SW480 (cell line): ENCODE data around the gene TMTC4.
"Not testable (repeated sequence)": the region's sequence is repeated elsewhere in the genome, so short reads cannot be mapped to it uniquely, and the experiment has no call there.

ENCODE experiments used
- DNase-seq: peaks from one replicate; pipeline ENCODE4 v3.0.0-alpha.2; 2016; ENCODE audit warnings: low spot score

Gene TMTC4, protein sequence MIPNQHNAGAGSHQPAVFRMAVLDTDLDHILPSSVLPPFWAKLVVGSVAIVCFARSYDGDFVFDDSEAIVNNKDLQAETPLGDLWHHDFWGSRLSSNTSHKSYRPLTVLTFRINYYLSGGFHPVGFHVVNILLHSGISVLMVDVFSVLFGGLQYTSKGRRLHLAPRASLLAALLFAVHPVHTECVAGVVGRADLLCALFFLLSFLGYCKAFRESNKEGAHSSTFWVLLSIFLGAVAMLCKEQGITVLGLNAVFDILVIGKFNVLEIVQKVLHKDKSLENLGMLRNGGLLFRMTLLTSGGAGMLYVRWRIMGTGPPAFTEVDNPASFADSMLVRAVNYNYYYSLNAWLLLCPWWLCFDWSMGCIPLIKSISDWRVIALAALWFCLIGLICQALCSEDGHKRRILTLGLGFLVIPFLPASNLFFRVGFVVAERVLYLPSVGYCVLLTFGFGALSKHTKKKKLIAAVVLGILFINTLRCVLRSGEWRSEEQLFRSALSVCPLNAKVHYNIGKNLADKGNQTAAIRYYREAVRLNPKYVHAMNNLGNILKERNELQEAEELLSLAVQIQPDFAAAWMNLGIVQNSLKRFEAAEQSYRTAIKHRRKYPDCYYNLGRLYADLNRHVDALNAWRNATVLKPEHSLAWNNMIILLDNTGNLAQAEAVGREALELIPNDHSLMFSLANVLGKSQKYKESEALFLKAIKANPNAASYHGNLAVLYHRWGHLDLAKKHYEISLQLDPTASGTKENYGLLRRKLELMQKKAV

DNA sequence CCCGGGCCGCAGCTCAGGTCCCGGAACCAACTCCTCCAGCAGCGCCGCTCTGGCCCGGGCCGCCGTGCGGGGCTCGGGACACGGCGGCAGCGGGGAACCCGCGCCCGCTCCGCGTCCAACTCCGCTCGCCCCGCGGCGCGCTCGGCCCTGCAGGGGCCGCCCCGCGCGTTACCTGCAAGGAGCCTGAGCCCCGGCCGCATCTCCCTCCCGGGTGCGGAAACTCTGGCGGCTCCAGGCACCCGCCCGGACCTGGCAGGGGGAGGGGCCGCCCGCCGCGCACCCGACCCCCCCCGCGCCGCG lies at the start of gene TMTC4:
Gene TMTC4, minus strand, starts transcription at position 224 of the 300 bp plus-strand sequence. CDS start 4,433 bp downstream, outside the sequence.
- DNase-seq, result no peak

DNA sequence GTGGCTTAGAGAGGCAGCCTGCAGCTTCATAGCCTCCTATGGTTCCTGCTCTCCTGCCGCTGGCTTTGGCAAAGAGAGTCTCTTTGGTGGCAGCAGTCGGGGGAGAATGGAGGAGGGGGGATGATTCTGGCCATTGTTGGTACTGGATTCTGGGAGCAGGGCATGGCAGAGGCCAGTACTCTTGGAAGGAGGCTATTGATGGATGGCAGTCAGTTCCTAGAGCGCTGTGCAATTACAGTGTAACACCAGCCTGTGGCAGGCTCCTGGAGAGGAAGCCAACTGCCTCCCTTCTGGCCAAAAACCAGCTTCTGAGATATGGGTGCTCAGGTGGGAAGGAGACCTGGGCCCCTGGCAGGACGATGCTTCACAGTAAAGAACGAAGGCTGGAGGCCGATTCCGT lies 47.9 kb upstream of the TMTC4 start:
- DNase-seq, result no peak

DNA sequence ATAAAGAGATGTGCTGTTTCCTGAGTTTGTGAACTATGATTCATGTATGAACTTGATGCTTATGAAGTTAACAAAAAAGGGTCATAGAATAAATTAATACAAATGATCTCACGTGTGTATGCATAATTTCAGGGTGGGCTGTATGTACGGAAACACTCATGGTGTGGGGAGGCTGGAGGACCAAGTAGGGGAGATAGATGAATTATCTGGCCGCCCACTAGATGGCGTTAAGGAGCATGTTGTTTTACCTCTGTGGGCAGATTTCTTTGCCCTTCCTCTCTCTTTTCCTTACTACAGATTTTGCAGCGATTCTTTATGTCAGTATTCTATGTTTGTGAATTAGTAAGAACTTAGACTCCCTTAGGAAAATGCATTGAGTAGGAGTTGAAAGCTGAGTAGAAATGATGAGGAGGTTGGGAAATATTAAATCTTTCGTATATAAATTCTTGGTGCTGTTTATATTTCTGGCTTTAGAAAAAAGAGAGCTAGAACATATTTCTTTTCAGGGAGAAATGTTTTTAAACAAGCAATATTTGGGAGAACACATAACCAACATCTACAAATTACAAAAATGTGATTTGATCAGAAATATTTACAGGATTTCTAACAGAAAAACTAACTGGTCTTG lies 47.4 kb upstream of the TMTC4 start:
- DNase-seq, result peak; percentile 36

DNA sequence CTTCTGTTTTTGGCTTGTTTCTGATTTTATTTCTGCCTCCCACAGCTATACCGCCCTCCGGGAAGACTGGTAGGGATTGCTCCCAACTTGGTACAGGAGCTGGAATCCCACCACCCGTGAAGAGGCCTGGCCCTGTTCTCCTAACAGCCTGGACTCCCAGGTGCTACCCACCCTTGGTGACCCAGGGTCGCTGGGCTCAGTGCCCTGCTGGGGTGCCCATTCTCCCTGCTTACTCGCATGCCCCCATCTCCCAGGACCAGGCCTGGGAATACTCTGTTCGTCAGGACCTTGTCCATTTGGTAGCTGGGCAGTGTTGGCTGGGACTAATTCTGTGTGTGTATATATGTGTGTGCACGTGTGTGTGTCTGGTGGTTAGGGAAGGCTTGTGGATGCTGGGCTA lies 41.0 kb upstream of the TMTC4 start:
- no peak for DNase-seq

DNA sequence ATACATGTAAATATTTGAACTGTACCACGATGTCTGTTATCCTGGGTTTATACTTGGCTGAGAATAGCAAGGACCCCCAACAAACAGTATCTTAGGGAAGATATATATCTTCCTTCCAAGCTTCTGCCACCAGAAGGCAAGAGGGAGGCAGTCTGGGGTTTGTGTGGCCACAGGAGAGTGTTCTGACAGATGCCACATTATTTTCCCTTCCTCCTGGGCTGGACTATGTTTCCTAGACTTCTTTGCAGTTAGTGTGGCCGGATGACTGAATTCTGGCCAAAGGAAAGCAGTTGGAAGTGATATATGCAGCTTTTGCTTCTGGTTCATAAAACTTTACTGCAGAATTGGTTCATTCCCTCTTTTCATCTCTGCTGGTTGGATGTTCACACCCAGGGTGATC lies 39.9 kb upstream of the TMTC4 start:
- no peak for DNase-seq

DNA sequence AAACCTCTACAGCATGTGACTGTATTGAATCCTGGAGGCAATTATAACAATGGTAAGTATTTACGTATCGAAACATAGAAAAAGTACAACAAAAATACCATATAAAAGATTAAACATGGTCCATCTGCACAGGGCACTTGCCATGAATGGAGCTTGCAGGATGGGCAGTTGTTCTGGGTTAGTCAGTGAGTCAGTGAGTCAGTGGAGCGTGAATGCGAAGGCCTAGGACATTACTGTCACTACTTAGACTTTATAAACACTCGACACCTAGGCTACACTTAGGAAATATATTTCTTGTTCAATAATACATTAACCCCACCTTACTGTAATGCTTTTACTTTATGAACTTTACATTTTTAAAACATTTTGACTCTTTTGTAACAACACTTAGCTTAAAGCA lies 35.6 kb upstream of the TMTC4 start:
- no peak for DNase-seq

DNA sequence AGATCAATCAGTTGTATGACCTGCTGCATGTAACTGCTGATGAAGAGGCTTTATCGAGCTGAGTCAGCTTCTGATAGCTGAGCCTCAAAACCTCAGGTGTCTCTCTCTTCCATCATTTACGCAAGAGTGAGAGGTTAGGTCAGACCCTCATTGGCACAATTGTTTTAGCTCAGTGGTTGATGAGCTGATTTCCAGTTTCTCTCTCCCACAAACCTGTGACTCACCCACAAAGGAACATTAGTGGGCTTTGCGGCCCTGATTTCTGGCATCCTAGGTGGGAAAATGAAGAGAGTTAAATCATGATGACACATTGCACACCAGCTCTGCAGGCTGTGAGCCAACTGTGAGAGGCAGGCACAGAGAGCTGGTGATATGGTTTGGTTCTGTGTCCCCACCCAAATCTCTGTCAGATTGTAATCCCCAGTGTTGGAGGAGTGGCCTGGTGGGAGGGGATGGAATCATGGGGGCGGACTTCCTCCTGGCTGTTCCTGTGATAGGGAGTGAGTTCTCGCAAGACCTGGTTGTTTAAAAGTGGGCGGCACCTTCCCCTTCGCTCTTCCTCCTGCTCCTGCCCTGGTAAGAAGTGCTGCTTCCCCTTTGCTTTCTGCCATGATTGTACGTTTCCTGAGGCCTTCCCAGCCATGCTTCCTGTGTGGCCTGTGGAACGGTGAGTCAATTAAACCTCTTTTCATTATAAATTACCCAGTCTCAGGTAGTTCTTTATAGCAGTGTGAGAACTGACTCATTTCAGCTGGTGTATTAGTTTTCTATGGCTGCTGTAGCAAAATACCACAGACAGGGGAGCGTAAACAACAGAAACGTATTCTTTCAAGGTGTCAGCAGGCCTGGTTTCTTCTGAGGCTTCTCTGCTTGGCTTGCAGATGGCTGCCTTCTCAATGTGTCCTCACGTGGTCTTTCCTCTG lies 33.5 kb upstream of the TMTC4 start:
- peak; percentile 14 for DNase-seq

DNA sequence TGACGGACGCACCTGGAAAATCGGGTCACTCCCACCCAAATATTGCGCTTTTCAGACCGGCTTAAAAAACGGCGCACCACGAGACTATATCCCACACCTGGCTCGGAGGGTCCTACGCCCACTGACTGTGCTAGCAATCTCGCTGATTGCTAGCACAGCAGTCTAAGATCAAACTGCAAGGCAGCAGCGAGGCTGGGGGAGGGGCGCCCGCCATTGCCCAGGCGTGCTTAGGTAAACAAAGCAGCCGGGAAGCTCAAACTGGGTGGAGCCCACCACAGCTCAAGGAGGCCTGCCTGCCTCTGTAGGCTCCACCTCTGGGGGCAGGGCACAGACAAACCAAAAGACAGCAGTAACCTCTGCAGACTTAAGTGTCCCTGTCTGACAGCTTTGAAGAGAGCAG lies 23.7 kb upstream of the TMTC4 start:
- not testable (repeated sequence) for DNase-seq

DNA sequence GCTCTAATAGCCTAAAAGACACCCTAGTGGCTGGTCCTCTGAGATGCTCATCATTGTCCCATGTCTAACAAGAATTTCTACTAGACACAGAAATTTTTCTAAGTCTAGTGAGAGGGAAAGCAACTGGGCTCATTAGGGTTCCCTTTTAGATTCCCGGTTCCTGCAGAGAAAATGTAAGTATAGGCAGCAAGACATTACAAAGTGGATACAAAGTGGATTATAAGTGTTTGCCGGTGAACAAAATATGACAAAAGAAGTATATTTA lies 20.8 kb upstream of the TMTC4 start:
- no peak for DNase-seq

DNA sequence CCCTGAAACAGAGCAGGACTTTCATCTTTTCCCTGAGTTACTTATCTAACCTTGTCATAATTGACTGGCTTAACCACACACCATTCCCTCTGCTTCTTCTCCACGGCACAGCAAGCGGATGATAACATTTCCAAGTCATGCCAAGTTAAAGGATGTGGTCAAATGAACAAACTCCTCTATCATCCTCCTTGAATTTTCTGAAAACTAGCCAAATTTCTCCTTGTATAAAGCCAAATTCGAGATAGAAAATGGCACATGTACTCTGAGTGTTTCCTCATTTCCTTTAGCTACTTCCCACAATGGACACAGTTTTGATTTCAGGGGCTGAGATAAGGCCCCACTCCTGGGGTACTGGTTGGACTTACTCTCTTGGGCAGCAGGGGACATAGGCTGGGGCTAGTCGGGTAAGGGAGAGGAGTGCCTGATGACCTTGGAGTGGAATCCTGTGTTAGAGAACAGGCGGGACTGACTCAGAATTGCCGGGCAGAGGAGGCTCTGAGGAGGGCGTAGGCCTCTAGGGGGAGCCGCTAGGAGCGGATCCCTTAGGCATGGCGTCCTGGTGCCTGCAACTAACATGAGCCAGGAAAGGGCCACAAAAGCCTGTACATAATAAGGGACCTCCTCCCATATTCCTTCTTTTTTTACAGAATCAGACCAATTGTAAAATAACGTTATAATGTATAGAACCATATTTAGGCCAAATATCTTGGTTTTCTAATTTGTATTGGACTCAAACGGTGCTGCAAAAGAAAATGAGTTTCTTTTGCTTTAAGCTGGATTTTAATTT lies 20.3 kb upstream of the TMTC4 start:
- peak; percentile 36 for DNase-seq

DNA sequence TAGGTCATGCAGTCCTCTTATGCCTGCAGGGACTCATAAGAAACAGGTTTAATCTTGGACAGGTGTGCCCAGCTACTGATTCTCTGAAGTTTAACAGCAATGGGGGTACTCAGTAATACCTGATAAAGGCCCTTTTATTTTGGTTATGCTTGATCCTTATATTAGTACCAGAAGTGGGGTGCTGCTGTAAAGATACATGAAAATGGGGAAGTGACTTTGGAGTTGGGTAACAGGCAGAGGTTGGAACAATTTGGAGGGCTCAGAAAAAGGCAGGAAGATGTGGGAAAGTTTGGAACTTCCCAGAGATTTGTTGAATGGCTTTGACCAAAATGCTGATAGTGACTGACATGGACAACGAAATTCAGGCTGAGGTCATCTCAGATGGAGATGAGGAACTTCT lies 14.6 kb upstream of the TMTC4 start:
- no peak for DNase-seq

DNA sequence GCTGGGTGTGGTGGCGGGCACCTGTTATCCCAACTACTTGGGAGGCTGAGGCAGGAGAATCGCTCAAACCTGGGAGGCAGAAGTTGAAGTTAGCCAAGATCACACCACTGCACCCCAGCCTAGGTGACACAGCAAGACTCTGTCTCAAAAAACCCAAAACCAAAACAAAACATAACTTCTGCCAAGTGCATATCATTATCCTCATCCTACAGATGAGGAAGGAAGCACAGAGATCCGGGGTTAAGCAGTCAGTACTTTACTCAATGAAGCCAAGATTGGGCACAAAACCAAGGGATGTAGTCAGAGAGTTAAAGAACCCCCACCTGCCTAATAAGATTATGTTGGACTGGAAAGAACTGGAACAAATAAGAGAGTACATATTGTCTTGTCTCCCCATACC lies 5.5 kb upstream of the TMTC4 start:
- DNase-seq, result no peak

DNA sequence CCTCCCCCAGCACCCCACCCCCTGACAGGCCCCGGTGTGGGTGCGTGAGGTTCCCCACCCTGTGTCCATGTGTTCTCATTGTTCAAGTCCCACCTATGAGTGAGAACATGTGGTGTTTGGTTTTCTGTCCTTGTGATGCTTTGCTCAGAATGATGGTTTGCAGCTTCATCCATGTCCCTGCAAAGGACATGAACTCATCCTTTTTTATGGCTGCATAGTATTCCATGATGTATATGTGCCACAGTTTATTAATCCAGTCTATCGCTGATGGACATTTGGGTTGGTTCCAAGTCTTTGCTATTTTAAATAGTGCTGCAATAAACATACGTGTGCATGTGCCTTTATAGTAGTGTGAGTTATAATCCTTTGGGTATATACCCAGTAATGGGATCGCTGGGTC lies 2.5 kb upstream of the TMTC4 start:
- not testable (repeated sequence) for DNase-seq

DNA sequence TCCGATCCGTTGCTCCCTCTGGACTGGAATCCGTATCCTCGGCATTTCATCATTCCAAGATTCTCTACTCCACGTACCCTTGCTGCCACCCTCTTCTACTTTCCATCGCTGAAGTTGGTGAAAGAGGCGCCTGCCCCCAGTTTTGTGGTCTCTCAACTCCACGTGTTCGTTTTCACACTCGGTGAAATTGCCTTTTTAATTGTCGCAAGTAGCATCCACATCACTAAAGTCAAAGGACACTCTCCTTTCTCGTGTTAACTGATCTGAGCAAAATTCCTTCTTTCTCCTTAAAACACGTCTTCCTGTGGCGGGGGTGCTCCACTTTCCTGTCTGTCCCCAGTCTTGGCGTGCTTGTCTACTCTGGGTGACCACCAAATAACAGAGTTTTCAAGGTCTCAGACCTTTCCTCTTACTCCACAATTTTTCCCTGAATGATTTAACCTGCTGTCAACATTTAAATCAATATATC lies 1.1 kb upstream of the TMTC4 start:
- DNase-seq, result no peak

DNA sequence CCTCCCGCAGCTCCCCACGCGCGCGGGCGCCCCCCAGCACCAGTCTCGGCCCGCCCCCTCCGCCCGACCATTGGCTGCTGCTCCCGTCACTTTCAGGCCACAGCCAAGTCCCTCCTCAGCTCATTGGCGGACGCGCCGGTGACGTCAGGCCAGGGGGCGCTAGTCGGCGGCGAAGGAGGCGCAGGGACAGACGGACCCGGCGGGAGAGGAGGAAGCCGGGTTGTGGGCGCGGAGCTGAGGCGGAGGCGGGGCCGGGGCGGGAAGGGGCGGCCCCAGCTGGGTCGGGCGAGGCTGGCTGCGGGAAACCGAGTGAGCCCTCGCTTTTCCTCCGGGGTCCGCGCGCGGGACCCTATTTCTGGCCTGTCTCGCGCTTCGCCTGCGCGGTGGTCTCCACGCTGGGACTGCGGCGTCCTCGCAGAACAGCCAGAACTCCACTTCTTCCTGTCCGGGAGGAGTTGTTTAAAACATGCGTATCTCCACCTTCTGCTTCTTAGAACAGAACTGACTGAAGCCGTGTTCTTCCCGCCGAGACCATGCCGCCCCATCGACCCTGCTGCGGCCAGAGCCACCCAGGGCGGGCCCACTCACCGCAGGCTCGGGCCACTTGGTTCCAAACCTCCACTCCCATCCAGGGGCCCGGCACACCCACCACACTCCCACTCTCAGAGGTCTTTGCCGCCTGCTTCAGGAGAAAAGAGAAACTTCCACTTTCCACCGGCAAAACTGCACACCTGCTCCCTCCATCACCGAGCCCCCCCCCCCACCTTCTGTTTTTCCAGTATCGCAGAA lies 471 bp upstream of the TMTC4 start:
- DNase-seq, result peak; percentile 95

DNA sequence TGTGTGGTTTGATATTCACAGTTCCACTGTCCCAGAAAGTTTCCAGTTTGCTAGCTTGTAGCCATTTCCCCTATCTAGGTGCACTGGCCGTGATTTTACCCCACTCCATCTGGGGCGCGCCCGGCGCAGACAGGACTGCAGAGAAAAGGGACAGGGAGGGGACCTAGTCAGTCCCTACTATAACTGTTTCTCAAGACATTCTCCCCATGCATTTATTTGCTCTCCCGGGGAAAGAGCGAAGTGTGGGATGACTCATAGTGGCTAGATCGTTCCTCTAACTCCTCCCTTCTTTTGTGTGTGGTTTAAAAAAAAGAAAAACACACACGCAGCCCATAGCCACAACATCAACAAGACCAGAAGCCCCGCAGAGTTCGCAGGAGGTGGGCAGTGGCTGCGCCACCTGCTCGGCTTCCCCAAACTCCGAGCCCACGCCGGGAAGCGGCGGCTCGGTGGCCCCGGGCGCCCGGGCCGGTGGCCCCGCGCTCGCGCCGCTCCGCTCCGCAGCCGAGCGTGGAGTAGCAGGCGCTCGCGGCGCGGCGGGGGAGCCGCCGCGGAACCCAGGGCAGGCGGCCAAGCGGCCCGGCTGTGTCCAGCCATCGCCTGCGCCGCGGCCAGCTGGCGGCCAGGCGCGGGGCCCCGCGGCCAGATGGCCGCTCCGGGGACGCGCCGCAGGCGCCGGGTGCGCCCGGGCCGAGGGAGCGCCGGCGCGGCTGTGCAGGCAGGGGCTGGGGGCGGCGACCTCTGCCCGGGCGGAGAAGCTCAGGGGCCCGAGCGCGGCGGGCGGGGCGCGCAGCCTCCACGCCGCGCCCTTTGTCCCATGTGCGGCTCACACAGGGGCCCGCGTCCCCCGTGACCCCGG lies 653 bp downstream of the TMTC4 start:
- DNase-seq, result peak; percentile 82

DNA sequence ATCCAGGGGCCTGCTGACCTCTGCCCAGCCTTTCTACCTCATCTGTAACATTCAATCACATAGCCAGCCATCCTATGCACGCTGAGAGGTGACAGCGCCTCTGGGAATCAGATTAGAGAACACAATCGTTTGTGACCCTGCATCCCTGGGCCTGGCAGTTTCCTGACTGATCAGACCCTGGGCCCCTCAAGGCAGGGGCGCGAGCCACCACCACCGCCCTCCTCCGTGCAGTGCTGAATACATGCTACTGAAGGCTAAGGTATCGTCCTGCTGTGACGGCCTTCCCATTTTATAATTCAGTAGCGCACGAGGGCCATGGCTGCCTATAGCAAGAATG lies 1.3 kb downstream of the TMTC4 start:
- DNase-seq, result no peak

DNA sequence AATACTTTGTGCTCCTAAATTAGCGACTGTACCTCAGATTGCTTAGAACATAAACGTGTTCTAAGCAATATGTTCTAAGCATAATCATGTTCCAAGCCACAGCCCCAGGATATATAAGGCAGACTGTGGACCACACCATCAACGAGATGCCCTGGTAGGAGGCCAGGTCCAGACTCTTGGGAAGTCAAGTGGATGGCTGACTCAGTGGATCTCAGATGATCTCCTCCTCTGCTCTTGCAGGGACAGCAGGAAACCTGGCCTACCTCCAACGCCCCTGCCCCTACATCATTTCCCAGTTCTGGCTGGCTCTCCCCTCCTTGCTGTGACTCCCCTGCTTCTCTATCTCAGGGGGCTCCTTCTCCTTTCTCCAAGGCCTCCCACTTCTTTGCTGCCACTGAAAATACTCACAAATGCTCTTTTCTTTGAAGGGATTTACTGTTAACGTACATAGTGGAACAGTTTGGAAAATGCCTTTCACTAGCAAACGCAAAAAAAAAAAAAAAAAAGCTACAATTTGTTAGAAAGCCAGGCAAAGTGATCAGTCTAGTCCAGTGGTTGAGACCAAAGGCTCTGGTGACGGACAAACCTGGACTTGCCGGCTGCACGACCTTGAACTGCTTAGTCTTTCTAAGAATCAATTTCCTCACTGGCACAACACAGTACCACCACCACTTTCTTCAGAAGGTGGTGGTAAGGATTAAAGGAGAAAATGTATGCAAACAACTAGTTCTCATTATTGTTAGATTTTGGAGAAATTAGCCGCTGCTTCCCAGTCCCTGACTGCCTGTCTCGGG lies 3.0 kb downstream of the TMTC4 start:
- DNase-seq, result no peak

DNA sequence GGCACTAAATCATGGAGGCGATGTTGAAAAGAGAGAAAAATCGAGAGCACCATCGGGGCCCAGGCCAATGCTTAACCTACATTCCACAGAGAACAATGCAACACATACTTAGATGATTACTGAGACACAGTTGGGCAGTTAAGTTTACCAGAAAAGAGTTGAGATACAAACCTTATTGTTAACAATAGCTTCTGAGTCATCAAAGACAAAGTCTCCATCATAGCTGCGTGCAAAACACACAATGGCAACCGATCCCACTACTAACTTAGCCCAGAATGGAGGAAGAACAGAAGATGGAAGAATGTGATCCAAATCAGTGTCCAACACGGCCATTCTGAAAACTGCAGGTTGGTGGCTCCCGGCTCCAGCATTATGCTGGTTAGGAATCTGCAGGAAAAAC lies 6.2 kb downstream of the TMTC4 start:
- DNase-seq, result no peak
